A204.1 (cell line): ENCODE measurements around the gene NACC1.
"Not testable (repeated sequence)": the region's sequence is repeated elsewhere in the genome, so short reads cannot be mapped to it uniquely, and the experiment has no call there.

Source experiments
- FAIRE-seq: peaks from 2 replicates; lab custom pipeline; 2012; peaks lifted over from hg19 to GRCh38; lab: Jason Lieb, UNC

Gene NACC1

GRCh38 chr19:13146763-13147563, 28.9 kb downstream of the NACC1 start:
- FAIRE-seq: no peak

- not testable (repeated sequence) for FAIRE-seq
These were observed 31.1 kb downstream of the NACC1 start for GRCh38 chr19:13149173-13149627.

- FAIRE-seq: no peak
These were observed 31.6 kb downstream of the NACC1 start for GRCh38 chr19:13149628-13150186.

GRCh38 chr19:13150187-13150930, 32.3 kb downstream of the NACC1 start, which contains the start of the genes IER2 and STX10:
TSS of gene IER2 (plus strand) at chr19:13150411. CDS start at chr19:13153187, 2,776 bp downstream.
TSS of gene STX10 (minus strand) at chr19:13150375. CDS start at chr19:13150173, 202 bp downstream.
- peak; percentile 79 for FAIRE-seq

DNA sequence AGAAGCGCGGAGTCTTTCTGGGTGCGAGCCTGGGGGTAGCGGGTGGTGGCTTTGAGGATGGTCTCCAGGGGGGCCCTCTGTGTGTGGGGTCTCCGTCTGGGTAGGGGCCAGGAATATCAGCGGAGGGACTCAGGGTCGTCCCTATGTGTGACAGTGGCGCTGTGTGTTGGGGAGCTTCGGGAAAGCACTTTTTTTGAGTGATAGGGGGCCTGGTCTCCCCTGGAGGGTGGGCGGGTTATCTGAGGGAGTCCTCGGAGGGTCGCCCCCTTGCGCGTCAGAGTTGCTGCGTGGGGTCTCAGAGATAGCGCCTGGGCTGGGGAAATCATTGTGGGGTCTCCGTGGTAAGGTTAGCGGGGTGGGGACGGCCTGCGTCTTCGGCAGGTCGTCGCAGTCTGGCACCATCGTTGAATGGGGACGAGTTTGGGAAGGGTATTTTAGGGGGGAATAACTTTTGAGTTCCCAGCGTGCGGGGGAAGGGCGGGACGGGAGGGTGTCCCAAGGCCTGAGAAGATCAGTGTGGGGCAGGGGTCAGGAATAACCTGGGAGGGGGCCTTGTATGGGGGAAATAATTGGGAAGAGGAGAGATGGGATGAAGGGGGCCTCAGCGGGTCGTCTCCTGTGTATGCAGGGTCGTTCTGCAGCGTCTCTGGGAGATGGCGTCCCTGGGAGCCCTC, 33.0 kb downstream of the NACC1 start:
- FAIRE-seq: no peak

DNA sequence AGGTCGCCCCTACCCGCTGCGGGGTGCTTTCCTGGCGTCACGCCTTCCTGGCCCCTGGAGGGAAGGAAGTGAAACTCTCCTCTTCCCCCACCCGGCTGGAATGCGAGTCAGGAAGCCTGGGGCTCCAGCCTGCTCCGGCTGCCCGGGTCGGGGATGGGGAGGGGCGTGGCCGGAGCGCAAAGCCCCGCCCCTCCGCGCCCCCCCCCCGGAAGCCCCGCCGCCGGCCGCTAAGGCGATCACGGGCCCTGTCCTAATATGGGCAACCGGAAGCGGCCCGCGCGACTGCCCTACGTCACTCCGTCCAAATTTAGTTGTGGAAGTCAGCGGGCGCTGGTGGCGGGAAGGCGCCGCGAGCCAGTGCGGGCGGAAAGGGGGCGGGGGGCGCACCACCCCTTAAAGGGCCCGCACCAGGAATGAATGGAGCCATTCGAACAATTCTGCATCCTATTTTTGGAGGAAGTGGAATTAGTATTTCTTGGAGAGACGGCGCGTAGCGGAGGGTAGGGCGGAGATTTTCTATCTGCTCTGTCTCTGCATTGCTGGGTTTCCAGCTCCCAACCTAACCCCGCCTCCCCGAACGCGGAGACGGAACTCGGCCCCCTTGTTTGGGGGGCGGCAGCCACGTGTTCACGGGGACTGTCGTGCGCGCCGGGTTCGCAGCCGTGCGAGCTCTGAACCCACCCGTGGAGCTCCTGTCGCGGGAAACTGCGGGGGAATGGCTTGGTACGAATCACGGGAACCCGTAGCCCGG, 33.7 kb downstream of the NACC1 start:
- FAIRE-seq: no peak

DNA sequence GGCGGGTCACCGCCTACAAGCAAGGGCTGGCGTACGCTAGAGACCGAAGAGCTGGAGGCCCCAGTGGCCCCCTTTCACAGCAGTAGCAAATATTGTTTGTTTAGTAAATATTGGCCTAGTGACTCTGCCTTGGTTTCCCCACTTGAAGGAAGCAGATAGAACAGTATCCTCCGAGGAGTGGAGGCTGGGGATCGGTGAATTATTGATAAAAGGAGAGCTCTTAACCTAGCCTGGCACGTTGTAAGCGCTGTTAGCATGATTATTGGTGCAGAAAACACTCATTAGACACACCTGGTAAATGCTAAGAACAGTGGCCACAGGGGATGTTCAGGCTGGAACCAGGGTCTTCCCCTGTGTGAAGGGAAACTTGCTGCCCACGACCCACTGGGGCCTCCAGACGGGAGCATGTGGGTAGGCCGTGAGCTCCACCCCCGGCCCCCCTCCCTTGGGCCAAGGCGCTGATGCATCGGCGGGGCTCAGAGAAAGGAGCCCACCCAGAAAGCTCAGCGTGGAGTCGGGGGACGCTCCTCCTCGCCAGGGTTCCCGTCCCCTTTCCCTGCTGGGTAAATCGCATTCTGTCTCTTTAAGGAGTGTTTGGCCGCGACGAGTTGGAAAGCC, 34.4 kb downstream of the NACC1 start:
- FAIRE-seq: no peak

GRCh38 chr19:13152974-13153568, 35.0 kb downstream of the NACC1 start:
- peak; percentile 82 for FAIRE-seq

GRCh38 chr19:13153569-13154240, 35.6 kb downstream of the NACC1 start:
- FAIRE-seq: no peak

GRCh38 chr19:13154241-13154778, 36.2 kb downstream of the NACC1 start:
- no peak for FAIRE-seq

DNA sequence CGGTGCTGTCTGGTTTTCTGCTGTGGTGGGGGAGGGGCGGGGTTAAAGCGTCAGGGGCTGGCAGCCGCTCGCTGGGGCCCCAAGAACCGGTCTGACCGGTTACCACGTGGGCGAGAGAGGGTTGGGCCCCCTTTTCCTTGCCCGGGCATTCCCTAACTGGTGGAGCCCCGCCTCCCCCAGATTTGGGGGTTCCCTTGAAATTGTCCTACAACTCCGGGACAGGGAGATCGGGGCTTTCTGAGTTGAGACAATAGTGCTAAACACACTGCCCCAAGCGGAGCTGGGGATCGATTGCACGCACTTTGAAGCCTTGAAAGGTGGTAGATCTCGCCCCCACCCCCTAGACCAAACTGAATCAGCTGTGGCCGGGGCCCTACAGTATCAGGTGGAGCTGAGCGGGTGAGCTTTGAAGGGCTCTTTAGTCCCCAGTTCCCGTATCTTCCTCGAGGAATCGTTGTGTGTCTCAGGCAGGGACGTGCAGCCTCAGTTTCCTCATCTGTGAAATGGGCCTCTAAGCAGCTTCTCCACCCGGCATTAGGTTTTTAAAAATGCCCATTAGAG, 36.9 kb downstream of the NACC1 start:
- no peak for FAIRE-seq

DNA sequence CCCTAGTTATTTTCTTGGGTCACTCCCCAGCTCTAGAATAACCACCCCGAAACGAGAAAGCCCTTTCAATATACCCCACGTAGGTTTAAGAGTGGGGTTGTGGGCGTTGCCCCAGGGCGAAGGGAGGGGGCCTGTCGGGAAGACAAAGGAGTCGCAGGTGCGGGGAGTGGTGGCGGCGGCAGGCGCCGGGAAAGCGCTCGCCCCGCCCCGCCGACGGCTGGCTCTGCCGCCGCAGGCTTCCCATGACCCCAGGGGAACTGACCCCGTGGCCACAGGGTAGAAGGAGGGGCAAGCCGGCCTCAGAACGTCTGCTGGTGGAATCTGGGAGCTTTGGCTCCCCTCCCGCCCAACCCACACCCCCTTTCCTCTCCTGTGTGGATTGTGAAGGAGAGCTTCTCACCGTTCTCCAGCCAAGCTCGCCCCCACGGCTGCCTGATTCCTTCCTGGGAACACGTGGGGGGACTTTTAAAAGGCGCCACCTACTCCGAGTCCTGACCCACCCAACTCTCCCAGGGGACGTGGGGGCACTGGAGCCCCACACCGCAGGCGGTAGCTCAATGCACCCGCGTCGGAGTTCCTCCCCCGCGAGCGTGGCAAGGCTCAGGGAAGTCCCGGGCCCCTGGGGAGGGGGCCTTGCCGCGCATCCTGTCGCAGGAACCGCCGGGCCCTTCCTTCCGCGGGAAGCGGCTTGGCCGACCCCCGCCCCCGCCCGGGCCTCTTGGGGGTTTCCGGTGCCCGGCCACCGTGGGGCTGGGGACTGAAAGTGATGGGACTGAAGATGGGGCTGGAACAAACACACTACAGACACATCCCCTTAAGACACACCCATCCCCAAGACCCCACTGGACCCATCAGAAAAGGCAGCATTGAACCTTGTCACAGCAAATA, 37.7 kb downstream of the NACC1 start:
- no peak for FAIRE-seq

DNA sequence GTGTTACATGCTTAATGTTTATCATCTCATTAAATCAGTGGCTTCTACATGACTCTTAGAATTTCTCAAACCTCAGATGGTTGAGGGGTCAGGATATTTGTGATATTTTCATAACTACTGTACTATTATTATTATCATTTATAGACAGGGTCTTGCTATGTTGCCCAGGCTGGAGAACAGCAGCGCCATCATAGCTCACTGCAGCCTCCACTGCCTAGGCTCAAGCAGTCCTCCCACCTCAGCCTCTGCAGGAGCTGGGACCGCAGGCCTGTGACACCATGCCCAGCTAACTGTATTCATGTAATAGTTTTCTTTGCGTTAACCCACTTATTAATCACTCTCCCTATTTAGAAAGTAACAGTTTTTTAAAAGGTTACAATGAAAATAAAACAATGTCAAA, 41.6 kb downstream of the NACC1 start:
- no peak for FAIRE-seq

DNA sequence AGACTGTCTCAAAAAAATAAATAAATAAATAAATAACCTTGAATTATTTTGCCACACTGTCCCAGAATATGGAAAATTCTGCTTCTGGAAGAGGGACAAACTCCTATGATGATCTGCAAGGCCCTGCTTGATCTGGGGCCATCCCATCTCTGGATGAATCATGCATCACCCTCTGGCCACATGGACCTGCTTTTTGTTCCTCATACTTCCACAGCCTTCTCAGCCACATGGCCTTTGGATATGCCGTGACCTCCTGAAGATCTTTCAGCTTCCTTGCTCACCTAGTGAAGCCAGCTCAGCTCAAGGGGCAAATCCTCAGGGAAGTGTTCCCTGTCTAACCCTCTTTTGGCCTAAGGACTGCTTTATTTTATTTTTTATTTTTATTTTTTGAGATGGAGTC, 42.5 kb downstream of the NACC1 start:
- no peak for FAIRE-seq

GRCh38 chr19:13162724-13163608, 44.9 kb downstream of the NACC1 start:
- peak; percentile 63 for FAIRE-seq

GRCh38 chr19:13163609-13164342, 45.7 kb downstream of the NACC1 start:
- no peak for FAIRE-seq
